CD4-positive, alpha-beta T cell treated with Interleukin-4 for 1 hour (primary cell): ENCODE data around the gene RXRG.
A peak's percentile ranks its signal among the peaks of the same experiment; 100 is the strongest.

Experiments
- DNase-seq, 2 donors: peaks; one replicate each; pipeline ENCODE4 v3.0.0-alpha.2; 2020 to 2022

RXRG gene

DNA sequence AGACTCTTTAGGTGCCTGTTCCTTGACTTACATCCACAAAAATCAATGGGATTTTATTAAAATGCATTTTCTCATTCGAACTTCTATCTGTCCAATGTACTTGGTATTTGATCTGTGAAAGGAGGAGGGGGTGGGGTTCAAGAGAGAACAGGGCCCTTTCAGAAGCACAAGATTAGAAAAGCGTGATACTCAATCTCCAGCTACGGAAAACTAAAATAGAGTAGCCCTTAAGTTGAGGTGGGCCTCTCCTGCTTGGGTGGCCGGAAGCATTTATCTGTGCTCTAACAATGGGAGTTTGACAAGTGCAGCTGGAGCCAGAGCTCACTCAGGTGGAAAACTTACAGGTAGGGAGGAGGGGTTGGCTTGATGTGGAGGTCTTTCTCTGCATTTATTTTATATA lies 462 bp upstream of the RXRG start:
- no peak for DNase-seq

DNA sequence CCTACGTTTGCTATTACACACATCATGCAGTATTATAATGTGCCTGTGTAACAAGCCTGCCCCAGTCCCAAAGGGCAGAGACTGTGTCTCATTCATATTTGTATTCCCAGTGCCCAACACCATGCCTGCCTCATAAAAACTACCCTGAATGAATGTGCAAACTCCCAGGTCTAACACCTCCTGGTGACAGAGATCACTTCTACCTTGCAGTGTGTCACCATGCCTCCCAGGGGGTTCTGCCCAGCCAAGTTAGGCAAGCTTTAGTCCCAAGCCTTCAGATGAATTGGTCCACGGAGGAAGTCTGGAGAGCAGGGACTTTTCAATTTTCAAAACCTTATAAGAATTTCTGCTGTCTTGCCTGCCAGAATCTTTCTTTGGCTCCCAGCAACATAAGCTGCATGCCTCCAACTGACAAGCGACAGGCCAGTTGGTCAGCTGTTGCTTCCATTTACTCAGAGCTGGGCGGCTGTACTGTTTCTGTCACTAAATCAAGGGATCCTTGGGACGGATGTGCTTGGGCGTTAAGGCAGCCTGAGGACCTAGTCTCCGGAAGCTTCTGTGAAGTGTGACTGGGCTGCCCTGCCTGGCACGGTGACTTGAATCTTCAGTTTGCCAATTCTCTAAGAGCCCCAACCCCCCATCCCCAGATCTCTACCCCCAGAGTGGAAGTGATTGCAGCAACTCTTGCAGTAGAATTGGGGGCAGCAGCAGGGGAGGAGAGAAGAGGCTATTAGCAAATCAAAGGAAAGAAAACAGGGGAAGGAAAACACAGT lies 1.2 kb downstream of the RXRG start:
- DNase-seq: no peak

DNA sequence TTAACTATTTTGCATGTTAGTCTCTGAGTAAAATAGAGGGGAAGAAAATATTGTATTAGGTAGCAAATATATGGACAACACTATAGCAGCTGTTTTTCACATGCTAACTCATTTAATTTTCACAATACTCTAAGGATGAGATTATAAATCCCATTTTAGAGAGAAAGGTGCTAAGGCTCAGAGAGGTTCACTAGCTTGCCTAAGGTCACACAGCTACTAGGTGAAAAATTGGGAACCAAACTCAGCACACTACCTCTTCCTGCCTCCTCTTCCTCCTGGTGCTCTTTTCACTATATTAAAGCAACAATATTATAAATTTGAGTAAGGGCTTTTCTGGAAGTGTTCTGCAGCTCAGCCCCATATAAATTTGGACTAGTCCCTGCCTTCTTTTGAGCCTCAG lies 2.3 kb downstream of the RXRG start:
- DNase-seq: no peak

DNA sequence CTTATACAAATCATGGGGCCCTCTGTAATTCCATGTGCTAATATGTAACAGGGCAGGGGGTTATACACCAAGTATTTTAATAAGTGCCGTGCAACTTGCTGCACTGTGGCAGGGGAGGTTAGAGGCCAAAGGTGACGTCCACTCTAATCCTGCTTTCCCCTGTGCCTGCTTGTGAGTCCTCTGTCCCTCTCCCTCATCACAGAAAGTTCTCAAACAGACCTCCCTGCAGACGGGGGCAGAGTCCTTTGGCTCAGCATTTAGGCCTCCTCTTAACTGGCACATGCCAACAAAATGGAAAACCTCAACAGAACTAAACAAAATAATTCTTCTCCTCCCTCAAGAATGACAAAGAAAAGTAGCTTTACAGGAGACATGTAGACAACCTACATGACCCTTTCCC lies 2.9 kb downstream of the RXRG start:
- no peak for DNase-seq

DNA sequence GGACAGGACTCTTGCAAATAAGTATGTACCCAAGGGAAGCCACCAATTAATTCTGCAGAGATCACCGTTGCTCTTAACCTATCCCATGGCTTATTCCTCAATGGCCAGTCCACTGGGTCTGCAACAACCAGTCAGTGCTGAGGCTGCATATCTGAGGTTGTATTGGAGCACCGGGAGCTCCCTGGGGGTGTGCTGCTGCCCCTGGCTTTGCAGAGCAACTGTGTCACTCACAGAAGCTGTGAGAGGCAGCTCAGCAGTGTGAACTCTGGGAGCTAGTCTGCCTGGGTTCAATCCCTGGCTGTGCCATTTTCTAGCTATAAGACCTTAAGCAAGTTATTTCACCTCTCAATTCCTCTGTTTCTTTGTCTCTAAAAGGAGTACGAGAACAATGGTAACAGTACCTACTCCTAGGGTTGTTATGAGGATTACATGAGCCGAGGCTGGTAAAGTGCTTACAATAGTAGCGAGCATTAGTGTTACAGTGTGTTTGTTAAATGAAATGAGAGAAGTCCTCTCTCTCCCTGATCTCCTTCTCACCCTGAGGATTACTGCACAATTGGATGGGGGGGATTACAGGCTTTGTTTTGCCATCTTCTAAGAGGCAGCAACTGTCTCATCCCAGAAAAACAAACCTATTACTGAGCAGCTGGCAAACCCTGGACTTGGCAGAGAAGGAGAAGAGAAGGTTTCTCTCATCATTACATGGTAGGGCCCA lies 3.6 kb downstream of the RXRG start:
- DNase-seq: no peak

DNA sequence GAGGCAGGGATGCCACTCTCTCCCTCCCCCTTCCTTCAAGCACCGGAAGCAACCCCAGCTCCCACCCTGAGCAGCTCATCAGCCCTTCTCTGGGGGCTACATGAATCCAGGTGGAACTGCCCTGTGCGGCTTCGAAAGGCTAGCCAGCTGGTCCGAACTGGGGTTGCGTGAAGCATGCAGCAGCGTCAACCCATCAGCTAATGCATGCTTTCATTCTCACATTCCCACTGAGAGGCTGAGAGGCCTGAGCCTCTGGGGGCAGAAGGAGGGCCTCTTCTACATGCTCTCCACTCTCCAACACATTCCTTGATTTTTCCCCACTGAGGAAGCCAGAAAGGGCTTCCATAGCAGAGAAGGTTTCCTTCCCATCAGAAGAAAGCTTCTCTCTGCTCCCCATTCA lies 5.6 kb downstream of the RXRG start:
- DNase-seq: no peak

DNA sequence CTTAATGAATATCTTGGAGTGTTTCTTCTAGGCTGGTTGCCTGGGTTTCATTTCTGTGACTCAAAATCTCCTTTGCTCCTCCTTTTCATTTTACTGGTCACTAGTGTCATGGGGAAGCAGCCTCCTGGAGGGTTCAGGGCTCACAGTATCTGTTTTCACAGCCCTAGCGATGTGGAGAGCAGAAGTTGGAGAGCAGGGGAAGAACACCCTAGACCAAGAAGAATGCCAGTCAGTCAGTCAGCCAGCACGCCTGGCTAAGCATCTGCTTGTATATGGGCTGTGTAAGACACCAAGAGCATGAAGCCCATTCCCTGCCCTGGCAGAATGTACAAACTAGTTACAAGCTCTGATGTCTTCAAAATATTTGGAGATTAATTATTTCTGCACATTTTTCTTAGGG lies 7.9 kb downstream of the RXRG start:
- DNase-seq: no peak

DNA sequence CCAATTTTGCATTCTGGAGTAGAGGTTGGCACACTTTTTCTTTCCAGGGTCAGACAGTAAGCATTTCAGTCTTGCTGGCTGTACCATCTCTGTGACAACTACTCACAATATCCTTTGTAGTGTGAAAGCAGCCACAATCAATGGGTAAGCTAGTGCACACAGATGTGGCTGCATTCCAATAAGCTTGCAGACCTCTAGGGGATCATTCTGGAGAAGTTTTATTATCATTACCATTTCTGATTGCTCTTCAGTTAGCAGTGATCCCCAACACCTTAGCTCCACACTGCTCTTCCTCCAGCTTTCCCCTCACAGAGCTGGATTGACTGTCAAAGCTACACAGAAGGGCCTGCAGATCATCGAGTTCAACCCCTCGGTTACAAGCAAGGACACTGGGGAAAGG lies 9.1 kb downstream of the RXRG start:
- DNase-seq: no peak

DNA sequence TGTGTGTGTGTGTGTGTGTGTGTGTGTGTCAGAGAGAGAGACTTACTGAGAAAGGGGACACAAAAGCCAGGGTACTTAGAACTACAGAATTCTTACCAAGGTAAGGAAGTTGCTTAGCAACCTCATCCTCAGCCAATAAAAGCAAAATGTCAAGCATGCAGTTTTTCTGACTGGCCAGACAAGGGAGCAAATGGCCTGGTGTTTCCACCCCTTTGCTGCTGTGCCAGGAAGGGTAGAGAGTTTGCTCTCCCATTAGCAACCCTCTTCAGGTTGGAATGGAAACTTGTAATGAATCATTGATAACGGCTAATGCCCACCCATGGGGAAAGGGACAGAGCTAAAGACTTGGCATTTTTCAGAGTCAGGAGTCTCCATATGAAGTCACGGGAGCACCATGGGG lies 10.6 kb downstream of the RXRG start:
- no peak for DNase-seq

DNA sequence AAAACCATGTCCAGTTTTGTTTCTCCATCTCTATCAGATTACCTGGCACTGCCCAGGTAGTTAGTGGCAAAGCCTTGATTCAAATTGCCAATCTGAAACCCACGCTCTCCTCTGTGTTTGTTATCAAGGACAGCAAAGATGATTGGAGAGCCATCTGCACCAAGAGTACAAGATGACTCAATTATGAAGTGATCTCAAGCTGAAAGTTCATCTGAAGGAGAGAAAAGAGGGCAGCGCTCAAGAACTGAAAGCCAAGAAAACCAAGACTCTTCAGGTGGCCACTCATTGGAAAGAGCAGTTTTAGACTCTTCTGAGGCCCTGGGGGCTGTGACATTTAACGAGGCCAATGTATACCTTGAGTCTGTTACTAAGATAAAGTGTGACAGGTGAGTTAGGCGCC lies 13.8 kb downstream of the RXRG start:
- DNase-seq: no peak

DNA sequence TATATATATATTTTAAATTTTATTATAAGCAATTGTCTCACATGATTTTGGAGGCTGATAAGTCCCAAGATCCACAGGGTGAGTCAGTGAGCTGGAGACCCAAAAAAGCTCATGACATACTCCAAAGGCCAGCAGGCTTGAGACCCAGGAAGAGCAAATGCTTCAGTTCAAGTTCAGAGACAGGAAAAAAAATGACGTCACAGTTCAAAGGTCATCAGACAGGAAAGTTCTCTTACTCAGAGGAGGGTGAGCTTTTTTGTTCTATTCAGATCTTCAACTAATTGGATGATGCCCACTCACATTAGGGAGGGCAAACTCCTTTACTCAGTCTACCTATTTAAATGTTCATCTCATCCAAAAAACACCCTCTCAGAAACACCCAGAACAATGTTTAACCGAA lies 18.2 kb downstream of the RXRG start:
- DNase-seq: no peak

DNA sequence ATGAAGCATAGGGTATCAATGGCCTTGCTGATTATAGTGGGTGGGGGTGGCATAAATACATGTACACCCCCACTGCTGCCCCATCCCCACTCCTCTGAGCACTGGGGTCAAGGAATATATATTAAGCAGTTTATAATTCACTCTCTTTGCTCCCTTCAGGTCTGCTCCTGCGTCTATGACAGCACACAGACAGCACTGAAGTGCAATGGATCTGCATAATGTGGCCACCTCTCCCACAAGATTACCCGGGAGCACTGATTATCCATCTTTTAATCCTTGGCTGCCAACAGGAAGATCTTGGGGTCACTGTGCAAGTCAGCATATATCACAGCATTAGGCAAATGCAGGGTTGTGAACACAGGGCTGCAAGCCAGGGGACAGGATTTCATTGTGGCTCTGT lies 19.3 kb downstream of the RXRG start:
- no peak for DNase-seq

DNA sequence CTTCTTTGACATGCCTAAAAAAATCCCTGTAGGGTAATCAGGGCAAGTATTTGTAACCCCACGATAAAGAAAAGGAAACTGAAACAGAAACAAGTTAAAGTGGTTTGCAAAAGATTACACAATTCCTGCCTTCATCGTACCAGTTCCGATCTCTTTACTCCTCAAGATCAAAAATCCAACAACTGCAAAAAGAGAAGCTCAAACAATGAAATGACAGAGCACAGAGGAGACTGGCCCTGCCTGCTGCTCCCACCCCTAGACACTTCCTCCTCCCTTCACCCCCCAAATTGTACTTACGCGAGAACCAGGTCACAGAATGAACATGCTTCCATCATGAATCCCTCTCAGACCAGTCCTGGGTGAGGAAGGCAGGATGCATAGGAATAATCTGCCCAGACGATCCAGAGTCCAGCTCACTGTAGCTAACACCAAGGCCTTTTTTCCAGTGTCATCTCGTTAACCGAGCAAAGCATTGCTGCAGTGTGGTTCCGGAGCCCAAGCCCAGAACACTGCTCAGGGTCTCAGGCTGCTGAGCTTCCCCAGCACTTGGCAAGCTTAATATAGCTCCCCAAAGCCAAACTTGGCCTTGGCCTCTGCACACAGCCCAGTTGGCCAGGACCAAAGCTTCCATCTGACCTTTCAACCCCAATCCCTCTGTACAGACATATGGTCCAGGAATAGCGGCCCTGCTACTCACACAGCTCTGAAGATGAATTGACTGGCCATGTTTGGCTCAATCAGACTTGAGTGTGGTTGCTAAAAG lies 20.3 kb downstream of the RXRG start:
- DNase-seq: peak in 1 of 2 donors; percentile 52

DNA sequence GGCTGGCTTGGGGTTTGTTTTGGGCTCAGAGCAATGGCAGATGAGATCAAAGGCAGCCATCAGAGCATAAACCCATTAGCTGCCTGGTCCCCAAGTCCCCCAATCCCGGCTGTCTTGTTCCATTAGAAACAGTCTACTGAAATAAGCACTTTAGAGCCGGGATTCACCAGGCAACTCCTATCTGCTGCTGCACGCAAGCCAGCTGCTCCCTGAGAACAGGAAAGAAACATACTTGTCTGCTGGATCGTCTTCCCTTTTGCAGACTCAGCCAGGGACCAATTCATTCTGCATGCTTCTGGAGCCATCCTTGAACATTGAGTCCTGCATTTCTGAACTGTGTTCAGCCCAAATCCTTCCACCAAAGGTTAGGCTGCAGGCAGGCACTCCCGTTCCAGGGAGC lies 21.8 kb downstream of the RXRG start:
- DNase-seq: no peak

DNA sequence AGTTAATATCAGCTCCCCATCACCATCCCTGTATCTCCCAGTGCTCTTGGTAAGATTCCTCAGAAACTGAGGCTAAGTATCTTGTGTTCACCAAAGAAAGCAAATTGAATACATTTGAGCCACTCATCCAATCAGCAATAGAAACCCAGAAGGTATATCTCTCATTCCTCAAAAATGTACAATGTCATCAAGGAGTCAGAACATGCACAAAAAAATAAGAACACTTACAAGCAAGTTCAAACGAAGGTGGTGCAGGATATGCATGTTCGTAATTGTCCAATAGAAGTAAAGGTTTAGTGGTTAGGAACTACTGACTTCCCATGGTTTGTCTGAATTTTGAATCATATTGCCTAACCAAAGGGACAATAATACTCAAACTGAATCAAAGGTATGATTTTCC lies 24.3 kb downstream of the RXRG start:
- no peak for DNase-seq

DNA sequence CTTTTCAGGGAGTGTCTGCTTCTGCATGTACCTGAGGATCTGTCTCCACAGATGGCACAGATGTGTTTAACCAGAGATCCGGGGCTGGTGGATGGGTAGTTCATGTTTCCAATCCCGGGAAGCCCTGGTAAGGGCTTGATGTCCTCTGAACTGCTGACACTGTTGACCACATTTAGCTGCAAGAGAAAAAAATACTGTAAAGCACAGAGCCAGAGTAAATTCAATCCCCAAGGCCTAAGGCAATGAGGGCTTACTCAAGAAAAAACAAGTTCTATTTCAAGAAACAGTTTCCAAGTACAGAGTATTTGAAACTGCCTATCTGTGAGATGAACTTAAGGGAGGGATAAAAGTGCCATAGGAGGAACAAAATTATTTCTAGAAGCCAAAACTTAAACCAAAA lies 25.1 kb downstream of the RXRG start:
- no peak for DNase-seq

DNA sequence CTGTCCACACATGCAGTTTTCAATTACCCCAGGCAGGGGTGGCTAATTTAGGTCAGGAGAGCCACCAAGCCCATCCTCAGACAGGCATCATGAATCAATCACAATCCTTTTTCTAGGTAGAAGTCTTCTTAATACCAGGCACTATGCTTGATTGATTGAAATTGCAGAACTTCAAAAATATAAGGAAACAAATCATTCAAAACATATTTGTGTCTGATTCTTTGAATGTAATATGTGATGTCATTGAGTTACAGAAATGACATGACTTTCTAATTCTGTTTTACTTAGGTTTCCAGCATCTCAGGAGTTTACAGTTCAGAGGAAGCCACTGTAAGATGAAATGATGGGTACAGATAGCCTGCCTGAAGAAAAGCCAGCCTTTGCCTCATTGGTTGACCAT lies 26.7 kb downstream of the RXRG start:
- no peak for DNase-seq

DNA sequence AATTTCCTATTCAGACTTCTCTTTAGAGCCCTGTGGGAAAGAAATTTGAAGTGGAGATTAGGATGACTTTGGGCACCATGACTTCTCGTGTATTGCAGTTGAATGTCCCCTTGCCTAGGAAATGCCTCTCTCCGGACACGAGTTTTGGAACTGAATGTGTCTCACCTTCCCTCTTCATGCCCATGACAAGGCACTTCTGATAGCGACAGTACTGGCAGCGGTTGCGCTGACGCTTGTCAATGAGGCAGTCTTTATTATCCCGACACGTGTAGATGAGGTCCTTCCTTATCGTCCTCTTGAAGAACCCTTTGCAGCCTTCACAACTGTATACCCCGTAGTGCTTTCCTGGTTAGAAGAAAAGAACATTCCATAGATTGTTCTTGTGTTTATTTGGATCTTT lies 28.1 kb downstream of the RXRG start:
- DNase-seq: no peak

DNA sequence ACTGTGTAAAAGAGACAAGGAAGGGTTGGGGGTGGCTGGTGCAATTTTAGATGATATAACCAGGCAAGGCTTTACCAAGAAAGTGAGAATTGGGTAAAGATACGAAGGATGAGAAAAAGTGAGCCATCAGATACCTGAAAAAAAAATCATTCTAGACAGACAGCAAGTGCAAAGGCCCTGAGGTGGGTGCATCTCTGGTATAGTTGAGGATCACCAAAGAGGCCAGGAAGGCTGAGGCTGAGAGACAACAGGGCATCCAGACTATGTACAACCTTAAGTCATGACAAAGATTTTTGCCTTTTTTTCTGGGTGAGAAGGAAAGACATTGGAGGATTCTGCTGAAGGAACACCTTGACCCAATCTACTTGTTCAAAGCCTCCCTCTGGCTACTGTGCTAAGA lies 29.9 kb downstream of the RXRG start:
- DNase-seq: no peak

DNA sequence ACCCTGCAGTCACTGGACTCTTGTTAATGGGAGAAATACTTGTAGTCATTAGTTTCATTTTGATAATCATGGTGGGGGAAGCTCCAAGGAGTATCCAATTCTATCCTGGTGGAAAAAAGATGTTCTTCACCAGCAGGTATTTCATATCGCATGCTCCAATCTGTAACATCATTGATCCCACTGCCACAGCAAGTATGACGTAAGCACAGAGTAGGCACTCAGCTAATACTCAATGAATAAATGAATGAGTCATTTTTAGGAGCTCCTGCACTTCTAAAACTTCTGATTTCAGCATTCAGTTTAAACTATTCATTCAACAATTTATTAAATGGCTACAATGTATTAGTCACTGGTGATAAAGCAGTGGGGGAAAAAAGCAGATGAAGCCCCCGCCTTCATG lies 30.3 kb downstream of the RXRG start:
- no peak for DNase-seq

DNA sequence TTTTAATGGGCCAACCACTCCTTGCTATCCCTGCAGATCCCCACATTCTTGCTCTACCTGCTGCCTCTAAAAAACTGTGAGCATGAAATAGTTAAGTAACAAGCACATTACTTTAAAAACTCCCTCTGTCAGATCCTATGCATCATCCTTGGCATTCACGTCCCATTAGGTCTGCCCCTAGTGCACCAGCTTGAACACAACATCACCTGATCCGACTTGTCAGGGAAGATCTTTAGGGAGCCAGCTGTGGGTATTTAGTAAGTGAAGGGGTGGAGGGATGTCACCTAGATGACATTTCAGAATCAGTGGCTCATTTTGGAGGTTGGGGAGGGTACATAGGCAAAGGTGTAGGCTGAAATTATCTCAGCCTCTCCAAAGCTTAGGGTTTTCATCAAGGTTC lies 33.5 kb downstream of the RXRG start:
- DNase-seq: no peak

DNA sequence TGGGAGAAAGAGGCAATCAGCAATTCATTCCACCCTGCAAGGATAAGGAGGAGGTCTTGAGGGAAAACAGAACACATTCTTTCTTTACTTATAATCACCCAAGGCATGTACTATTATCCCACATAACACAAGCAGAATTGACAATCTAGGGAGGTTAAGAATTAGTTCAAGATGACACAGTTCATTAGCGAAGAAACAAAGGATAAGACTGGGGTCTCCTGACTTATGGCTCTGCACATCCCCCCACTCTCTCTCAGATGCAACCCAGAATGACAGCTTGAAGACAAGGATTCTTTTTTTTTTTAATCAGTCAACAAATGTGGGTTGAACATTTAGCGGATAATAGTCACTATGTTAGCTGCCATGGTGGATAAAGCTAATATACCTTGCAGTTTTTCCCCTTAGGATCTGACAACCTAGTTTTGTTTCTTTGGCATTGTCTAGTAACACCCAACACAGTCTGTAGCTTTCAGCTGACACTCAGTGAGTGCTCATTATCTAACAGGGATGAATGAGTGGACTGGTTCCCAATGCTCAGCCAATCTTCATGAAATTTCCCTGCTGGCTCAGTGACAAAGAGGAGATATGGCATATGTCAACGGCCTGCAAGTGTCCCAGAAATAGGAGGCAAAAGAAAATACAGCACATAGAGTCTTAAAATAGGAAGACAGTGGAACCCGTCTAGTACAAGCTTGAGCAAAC lies 35.1 kb downstream of the RXRG start:
- DNase-seq: no peak

DNA sequence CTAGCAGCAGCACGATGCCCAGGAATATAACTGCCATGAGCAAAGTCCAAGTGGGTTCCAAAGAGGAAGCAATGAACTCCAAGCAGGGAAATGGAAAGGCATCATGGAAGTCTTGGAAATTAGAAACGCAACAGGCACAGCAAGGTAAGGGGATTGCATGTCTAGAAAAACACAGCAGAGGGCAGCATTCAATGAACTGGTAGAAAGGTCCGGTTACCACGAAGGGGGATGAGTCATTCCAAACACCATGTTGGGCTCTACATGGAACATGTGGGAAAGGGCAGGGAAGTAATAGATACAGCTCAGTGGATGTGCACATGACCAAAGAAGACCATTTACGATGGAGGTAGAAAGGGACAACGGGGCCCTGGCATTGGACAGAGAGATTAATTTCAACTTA lies 36.4 kb downstream of the RXRG start:
- no peak for DNase-seq

DNA sequence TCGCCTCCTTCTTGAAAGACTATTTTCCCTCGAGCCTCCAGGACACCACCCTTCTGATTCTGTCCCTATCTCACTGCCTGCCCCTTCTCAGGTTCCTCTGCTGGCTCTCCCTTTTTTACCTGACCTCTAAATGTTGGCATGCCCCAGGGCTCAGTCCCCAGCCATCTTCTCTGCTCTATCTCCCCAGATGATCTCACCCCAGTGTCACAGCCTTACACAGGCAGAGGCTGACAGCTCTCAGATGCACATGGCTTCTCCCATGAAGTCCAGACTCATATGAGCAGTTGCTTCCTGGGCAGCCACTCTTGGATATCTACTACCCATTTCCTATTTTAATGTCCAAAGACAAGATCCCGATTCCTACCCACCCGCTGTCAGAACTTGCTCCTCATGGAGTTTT lies 37.5 kb downstream of the RXRG start:
- DNase-seq: no peak
